GM21528 (cell line): ENCODE data around the gene MXRA8.
"Not testable (repeated sequence)": the region's sequence is repeated elsewhere in the genome, so short reads cannot be mapped to it uniquely, and the experiment has no call there.

Experiments
- ATAC-seq: cut with Tn5 transposase; IDR thresholded peaks from one replicate; pipeline ENCODE4 v1.9.1; 2021; ENCODE audit warnings: mild to moderate bottlenecking, moderate library complexity; ENCODE audit not compliant: unreplicated experiment, low FRiP score

Gene MXRA8

GRCh38 chr1:1358433-1359271 lies at the start of gene MXRA8:
Gene MXRA8, minus strand, starts transcription at chr1:1358555. Its CDS starts 51 bp downstream, at chr1:1358504.
- ATAC-seq: no peak

GRCh38 chr1:1407636-1408318 lies 49.4 kb upstream of the MXRA8 start:
- ATAC-seq: peak; percentile 22

- peak; percentile 92 for ATAC-seq
Measured at GRCh38 chr1:1406821-1407635, 48.7 kb upstream of the MXRA8 start, which contains the start of gene MRPL20. Gene MRPL20, minus strand, starts transcription at chr1:1407293. Its CDS starts 76 bp downstream, at chr1:1407217.

GRCh38 chr1:1406101-1406820 lies 47.9 kb upstream of the MXRA8 start:
- no peak for ATAC-seq

GRCh38 chr1:1403653-1404052 lies 45.3 kb upstream of the MXRA8 start:
- ATAC-seq: no peak

- not testable (repeated sequence) for ATAC-seq
Measured at GRCh38 chr1:1402901-1403392, 44.6 kb upstream of the MXRA8 start.

- ATAC-seq: no peak
Measured at GRCh38 chr1:1402072-1402900, 43.9 kb upstream of the MXRA8 start.

- ATAC-seq: no peak
Measured at GRCh38 chr1:1401457-1402010, 43.2 kb upstream of the MXRA8 start.

GRCh38 chr1:1400576-1401456 lies 42.5 kb upstream of the MXRA8 start:
- no peak for ATAC-seq

- peak; percentile 2 for ATAC-seq
Measured at GRCh38 chr1:1399872-1400575, 41.7 kb upstream of the MXRA8 start.

- ATAC-seq: peak; percentile 86
Measured at GRCh38 chr1:1399187-1399871, 41.0 kb upstream of the MXRA8 start, which contains the start of gene CCNL2. Gene CCNL2, minus strand, starts transcription at chr1:1399335. Its CDS starts 29 bp downstream, at chr1:1399306.

- ATAC-seq: peak; percentile 18
Measured at GRCh38 chr1:1398677-1399186, 40.4 kb upstream of the MXRA8 start.

GRCh38 chr1:1397839-1398523 lies 39.6 kb upstream of the MXRA8 start:
- ATAC-seq: no peak

GRCh38 chr1:1395166-1395565 lies 36.8 kb upstream of the MXRA8 start:
- ATAC-seq: no peak

- no peak for ATAC-seq
Measured at GRCh38 chr1:1394116-1394515, 35.8 kb upstream of the MXRA8 start.

- ATAC-seq: no peak
Measured at GRCh38 chr1:1393428-1393827, 35.1 kb upstream of the MXRA8 start.
